GM18511 (cell line): ENCODE results near the gene ELF2.
"Not testable (repeated sequence)": the region's sequence is repeated elsewhere in the genome, so short reads cannot be mapped to it uniquely, and the experiment has no call there.

ENCODE experiments used
- ATAC-seq: cut with Tn5 transposase; IDR thresholded peaks from one replicate; pipeline ENCODE4 v1.9.1; 2021; ENCODE audit warnings: mild to moderate bottlenecking, moderate library complexity; ENCODE audit not compliant: unreplicated experiment

ELF2 gene

DNA sequence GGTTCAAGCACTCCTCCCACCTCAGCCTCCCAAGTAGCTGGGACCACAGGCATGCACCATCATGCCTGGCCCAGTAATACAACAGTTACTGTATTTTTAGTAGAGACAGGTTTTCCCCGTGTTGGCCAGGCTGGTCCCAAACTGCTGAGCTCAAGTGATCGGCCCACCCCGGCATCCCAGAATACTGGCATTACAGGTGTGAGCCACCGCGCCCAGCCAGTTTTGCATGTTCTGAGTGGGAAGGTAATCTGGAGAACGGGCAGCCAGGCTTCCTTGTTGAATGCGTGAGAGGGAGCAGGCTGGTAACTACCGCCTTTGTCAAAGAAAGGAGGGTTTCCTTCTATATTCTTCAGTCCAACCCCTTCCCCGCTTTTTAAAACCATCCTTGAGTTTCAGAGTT, 152.3 kb downstream of the ELF2 start:
- no peak for ATAC-seq

DNA sequence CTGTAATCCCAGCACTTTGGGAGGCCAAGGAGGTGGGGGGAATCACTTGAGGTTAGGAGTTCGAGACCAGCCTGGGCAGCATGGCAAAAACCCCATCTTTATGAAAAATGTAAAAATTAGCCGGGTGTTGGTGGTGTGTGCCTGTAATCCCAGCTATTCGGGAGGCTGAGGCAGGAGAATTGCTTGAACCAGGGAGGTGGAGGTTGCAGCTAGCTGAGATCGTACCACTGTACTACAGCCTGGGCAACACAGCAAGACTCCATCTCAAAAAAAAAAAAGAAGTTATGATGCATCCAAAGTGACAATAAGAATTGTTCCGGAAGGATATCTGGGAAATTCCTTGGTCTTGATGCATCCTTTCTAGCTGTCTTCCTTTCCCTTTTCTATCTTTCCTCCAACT, 154.2 kb downstream of the ELF2 start:
- no peak for ATAC-seq

DNA sequence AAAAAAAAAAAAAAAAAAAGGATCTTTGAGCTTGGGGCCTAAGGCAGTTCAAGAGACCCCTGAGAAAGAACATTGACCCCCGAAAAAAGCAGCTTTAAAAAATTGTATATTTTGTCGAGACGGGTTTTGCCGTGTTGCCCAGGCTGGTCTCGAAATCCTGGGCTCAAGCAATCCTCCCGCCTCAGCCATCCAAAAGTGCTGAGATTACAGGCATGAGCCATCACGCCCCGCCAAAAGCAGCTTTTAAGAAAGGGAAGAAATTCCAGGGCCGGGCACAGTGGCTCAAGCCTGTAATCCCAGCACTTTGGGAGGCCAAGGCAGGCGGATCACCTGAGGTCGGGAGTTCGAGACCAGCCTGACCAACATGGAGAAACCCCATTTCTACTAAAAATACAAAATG, 155.9 kb downstream of the ELF2 start:
- not testable (repeated sequence) for ATAC-seq

DNA sequence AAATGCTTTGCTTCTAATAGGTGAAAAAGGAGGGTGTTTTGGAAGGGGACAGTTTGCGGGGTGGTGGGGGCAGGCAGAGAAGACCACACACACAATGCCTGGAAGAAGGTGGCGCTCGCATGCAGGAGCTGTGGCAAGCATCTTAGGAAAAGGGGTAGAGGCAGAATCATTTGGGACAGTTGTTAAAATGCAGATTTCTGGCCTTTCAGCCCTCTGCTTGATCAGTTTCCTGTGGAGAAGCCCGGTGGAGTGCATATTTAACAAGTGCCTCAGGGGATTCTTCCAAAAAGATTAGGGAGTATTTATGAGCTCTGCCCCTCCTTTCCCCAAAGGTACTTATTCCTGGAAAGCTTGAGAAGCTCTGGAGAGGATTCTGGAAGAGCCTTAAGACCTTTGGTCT, 156.6 kb downstream of the ELF2 start:
- ATAC-seq: no peak

DNA sequence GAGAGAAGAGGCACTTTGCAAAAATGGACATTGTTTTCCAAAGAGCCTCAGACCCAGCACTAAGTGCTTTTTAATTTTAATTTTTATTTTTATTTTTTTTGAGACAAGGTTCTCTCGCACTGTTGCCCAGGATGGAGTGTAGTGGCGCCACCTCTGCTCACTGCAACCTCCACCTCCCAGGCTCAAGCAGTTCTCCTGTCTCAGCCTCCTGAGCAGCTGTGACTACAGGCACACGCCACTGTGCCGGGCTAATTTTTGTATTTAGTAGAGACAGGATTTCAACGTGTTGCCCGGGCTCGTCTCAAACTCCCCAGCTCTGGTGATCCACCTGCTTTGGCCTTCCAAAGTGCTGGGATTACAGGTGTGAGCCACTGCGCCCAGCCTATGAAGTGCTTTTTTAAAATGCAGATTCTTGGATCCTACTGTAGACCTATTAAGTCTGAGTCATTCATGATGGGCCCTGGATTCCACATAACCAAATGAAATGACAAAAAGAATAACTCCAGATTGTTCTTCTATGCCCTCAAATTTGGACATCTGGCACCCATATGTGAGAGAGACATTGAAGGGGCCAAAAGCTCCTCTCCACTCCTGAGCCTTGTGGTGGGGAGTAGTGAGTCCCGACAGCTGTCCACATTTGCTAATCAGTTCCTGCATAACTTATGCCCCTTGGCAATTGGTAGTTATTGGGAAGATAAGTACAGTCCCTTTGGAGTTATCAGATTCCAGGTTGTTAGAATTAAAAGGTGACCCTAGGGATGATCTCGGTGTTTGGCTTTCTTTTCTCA, 157.9 kb downstream of the ELF2 start:
- no peak for ATAC-seq

DNA sequence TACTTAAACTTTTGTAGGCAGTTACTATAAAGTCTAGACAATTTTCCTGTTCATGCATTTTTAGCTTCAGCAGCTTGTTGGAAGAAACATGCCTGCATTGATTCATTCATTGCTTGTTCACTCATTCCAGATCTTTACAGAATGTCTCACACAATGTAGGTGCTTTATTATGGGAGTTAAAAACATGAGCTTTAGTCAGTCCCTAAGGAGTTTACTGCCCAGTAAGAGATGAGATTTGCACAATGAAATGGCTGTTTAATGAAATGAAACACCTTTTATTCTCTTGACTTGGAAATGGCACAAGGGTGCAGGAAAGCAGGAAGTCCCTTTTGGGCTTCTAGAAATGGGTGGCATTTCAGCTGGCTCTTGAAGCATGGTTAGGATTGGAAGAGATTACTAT, 158.5 kb downstream of the ELF2 start:
- ATAC-seq: no peak

DNA sequence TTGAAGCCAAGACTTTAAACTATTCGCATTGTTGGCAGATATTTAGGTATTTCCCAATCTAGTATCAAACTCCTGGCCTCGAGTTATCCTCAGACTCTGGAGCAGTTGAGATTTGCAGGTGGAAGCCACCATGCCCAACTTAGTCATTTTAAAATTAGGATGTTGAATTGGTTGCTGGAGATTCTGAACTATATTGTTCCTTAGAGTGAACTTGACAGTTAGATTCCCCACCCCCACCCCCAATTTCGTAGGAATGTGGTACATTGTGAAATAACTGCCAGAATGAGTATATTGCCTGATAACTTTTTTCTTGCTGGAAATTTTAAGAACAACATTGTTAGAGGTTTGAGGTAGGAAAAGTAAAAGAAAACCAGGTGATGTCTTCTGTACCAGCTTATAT, 159.2 kb downstream of the ELF2 start:
- no peak for ATAC-seq

DNA sequence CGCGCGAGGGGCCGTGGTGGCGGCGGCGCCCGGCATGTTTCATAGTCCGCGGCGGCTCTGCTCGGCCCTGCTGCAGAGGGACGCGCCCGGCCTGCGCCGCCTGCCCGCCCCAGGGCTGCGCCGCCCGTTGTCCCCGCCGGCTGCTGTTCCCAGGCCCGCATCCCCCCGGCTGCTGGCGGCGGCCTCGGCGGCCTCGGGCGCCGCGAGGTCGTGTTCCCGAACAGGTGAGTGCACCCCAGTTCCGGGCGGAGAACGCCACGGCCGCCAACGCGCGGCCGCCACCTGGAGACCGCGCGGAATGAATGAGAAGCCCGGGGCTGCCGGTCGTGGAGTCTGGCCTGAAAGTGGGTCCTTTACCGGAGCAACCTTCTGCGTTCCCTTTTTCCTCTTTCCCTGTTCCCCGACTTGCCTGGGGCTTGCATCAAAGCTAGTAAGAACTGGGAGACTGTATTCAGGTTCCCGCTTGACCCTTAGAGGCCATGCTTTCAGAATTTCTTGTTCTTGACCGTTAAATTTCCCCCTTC, 161.0 kb downstream of the ELF2 start:
- peak; percentile 39 for ATAC-seq

DNA sequence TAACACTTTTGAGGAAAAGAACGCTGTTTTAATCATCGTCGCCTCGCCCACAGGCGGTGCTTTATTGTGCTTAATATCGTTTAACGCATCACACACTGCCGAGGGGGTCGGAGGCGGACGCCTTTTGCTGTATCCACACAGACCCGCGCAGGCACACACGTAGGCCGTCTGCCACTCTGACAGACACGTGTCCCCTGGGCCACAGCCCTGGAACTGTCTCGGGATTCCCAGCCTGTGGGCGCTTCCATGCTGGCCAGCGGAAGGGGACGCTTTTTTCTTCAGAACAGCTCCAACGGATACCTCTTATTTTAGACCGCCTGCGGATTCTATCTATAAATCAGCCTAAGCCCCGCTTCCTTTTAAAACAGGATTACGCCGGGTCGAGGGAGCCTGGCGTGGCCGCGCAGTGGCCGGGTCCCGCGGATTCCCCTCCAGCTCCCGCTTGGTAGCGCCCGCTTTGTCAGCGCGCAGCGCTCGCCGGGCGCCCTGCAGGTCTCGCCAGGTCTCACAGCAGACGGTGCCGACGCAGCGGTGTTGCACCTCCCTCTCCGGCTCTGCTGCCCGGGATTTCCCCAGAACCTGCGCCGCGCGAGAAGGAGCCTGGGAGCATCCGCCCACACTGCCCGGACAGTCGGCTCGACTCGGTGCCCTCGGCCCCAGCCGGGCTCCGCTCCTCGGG, 161.6 kb downstream of the ELF2 start, which contains the start of gene NOCT:
TSS of gene NOCT (plus strand) at position 513 of the 679 bp plus-strand sequence. CDS start 201 bp downstream, outside the sequence.
- ATAC-seq: peak; percentile 92

DNA sequence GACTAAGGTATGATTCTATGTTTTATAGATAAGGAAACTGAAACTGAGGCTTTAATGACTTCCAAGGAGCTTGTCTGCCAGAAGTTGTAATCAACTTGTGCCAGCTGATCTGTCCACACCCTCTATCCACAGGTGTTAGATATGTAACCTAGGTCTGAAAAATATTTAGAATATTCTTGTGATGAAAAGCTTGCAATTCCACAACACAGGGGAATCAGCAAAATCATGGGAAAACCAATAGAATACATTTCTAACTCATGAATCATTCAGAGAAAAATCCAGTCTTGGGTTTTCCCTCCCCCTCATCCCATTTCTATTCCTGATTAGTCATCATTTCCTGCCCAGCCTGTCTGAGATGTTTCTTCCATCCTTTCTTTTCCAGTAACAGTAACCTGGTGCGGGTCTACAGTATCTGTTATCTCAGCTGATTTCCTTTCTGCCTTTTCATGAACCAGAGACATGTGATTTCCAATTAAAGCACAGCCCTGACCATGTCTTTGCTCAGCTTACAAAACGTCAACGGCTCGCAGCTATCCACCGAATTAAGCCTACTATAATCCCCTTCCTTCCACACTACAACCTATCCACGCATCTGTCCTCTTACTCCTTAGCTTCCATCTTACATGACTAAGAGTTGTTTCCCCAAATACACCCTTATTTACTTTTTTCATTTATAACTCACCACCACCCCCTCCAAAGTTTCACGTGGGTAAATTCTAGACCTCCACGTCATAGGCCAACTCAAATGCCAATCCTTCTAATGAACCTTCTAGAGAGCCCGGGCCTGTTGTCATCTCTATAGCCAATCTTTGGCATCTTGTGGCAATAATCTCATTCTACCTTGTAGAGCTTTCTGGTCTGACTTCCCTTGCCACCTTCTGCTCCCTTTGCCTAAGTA, 162.4 kb downstream of the ELF2 start:
- peak; percentile 12 for ATAC-seq

DNA sequence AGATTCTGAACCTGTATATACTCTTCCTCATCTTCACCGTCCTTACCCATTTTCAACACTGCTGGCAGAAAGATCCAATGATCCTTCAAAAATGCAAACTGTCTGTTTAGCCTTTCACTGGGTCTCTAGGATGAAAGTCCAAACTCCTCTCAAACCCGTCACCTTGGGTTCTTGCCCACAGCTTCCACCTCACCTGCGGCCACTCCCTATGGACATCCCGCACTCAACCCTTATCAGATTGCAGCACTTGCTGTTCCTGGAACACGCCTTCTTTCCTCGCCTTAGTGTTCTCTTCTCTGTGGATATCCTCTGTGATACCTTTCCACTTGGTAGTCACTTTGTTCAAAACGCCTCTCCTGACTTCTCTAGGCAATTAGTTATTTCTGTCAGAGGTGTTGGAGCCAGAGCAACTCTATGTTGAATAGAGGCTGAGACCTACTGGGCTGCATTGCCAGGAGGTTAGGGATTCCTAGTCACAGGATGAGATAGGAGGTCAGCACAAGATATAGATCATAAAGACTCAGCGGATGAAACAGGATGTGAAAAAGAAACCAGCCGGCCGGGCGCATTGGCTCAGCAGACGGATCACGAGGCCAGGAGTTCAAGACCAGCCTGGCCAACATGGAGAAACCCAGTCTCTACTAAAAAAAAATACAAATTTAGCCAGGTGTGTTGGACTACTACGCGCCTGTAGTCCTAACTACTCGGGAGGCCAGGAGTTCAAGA, 165.6 kb downstream of the ELF2 start:
- ATAC-seq: no peak

DNA sequence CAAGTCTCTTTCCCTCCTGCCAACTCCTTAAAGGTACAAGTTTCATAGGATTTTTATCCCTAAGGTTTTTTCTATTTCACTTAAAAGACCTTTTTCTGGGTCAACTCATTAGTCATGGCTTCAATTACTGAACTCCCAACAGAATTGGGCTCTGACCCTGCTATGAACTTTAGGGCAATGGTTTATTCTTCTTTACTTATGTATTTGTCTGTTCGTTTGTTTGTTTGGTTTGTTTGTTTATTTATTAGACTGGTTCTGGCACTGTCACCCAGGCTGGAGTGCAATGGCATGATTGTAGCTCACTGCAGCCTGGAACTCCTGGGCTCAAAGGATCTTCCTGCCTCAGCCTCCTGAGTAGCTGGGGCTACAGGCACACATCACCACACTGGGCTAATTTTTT, 167.3 kb downstream of the ELF2 start:
- no peak for ATAC-seq

DNA sequence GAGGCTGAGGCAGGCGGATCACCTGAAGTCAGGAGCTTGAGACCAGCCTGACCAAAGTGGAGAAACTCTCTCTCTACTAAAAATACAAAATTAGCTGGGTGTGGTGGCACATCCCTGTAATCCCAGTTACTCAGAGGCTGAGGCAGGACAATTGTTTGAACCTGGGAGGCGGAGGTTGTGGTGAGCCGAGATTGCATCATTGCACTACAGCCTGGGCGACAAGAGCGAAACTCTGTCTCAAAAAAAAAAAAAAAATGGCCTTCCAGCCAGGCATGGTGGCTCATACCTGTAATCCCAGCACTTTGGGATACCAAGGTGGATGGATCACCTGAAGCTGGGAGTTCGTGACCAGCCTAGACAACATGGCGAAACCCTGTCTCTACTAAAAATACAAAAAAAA, 168.7 kb downstream of the ELF2 start:
- ATAC-seq: not testable (repeated sequence)

DNA sequence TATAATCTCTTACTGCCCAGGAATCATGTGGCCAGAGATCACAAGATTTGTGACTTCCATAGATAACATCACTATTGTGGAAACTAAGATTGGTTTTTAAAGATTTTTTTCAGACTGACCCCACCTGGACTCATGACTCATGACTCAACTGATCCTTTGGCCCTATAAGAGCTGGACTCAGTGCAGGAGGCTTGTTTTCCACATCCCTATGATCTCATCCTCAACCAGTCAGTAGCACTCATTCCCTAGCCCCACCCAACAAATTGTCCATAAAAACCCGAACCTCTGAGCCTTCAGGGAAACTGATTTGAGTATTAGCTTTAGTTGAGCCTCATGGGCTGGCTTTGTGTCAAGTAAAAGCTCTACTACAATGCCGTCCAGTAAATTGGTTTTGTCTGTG, 169.4 kb downstream of the ELF2 start:
- ATAC-seq: no peak
